Measurements from ENCODE around the gene DGAT2.

Gene DGAT2

DNA sequence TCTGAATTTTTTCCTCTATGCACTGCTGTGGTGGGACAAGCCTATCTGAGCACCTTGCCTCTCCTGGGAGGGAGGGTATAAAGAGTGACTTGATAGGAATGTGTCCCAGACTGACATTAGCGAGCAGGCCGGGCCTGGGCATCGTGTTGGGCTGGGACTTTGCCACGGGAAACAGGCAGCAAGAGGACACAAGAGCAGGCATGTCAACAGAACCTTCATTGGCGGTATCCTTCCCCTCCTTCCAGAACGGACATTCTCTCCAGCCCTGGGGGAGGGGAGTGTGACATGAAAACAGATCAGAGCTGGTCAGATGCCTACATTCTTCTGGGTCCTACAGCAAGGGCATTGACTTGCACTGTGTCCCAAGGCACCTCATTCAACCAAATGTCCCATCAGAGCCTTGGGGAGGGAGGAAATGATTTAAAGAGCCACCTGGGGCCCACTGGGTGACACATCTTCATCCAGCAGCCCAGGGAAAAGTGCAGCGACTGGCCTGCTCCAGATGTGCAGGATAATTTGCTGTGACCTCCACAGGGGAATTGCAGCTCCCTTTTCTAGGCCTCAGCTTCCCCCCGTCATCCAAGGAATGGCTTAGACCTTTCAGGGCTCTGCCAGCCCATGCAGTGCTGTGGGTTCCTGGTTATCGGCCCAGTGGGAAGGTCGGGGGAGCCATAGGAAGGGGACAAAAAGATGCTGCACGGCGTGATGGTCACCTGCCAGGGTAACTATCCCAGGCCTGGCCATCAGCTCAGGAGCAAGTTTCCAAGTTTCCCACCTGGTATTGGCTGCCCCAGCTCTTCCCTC lies 24.6 kb downstream of the DGAT2 start:
- no peak overlapping the region for H3K4me3 ChIP-seq (replicated peaks; ENCODE audit: low read depth, low read length)
- TF ChIP-seq, protein P1, sequence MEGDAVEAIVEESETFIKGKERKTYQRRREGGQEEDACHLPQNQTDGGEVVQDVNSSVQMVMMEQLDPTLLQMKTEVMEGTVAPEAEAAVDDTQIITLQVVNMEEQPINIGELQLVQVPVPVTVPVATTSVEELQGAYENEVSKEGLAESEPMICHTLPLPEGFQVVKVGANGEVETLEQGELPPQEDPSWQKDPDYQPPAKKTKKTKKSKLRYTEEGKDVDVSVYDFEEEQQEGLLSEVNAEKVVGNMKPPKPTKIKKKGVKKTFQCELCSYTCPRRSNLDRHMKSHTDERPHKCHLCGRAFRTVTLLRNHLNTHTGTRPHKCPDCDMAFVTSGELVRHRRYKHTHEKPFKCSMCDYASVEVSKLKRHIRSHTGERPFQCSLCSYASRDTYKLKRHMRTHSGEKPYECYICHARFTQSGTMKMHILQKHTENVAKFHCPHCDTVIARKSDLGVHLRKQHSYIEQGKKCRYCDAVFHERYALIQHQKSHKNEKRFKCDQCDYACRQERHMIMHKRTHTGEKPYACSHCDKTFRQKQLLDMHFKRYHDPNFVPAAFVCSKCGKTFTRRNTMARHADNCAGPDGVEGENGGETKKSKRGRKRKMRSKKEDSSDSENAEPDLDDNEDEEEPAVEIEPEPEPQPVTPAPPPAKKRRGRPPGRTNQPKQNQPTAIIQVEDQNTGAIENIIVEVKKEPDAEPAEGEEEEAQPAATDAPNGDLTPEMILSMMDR (IDR thresholded peaks at IDR 0.05; ENCODE audit: low read length, missing control alignments): no peak
- no peak for DNase-seq (ENCODE audit: low read depth)

DNA sequence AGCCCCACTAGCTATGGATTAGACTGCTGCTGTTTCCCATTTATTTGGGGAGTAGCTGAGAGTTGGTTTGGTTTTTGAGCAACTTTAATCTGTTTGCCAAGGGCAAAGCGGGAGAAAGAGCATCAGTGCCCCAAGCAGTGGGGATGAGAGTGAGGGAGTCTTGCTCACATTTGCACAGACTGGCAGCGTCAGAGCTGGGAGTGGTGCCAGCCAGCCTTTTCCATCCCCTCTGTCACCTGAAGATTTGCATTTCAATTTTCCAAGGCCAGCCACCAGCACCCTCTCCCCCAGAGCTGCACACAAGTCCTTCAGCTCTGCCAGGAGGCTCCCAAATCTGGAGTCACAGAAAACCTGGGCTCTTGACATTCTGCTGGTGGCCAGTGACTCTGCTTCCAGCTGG lies 25.4 kb downstream of the DGAT2 start:
- H3K4me3 ChIP-seq (replicated peaks; ENCODE audit: low read depth, low read length): no peak overlapping the region
- TF ChIP-seq, protein P1 (IDR thresholded peaks at IDR 0.05; ENCODE audit: low read length, missing control alignments): no peak
- DNase-seq (ENCODE audit: low read depth): no peak

DNA sequence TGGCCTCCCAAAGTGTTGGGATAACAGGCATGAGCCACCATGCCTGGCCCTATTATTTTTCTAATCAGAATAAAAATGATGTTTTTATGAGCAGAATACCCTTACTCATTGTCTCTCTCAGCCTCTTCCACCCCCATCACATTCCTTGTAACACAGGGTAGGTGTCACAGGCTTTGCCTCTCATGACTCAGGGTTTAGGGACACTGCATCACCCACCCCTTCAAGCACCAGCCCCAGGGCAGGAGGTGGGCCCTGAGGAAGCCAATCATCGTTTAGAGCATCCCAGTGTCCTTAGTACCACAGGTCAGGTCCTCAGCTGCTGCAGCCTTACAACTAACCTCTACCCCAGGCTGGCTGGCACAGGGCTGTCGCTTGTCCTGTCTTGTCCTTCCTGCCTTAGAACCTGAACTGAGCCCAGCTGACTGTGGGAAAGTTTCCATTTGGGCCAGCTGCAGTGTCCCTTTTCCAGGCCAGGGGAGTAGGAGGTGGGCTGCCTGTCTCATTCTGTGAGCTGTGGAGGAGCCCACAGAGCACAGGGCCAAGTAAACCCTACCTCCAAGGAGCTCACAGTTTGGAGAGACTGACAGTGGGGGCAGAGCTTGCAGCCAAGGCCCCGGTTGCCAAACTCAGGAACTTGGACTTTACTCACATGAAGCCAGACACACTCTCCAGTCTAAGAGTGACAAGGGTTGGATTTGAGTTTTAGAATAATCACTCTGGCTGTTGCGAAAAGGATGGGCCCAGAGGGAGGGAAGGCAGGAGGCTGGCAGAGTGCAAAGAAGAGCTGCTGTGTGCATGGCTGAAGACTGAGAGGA lies 26.9 kb downstream of the DGAT2 start:
- TF ChIP-seq, protein P1 (IDR thresholded peaks at IDR 0.05; ENCODE audit: low read length, missing control alignments): no peak
- H3K4me3 ChIP-seq (replicated peaks; ENCODE audit: low read depth, low read length): no peak overlapping the region
- DNase-seq (ENCODE audit: low read depth): no peak

DNA sequence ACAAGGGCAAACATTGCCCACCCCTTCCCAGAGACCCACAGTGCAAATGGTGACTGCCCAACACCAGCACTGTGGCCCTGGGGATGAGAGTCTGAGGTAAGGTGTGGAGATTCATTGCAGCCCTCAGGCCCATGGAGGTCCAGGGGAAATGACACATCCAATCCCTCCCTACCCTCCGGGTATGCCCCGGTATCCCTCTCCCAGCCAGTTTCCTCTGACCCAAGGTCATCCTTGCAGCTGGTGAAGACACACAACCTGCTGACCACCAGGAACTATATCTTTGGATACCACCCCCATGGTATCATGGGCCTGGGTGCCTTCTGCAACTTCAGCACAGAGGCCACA lies 27.5 kb downstream of the DGAT2 start:
- TF ChIP-seq, protein P1 (IDR thresholded peaks at IDR 0.05; ENCODE audit: low read length, missing control alignments): no peak
- DNase-seq (ENCODE audit: low read depth): no peak
- no peak overlapping the region for H3K4me3 ChIP-seq (replicated peaks; ENCODE audit: low read depth, low read length)

DNA sequence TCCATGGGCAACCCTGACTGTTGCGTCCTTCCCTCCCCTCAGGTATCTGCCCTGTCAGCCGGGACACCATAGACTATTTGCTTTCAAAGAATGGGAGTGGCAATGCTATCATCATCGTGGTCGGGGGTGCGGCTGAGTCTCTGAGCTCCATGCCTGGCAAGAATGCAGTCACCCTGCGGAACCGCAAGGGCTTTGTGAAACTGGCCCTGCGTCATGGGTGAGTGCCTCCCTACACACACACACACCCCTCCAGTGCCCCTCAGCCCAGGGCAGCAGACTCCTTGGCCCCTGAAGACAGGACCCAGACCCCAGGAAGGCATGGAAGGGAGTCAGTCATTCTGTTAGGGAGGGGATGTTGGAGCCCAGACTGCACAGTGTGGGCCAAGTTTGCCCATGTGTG lies 28.5 kb downstream of the DGAT2 start:
- TF ChIP-seq, protein P1 (IDR thresholded peaks at IDR 0.05; ENCODE audit: low read length, missing control alignments): no peak
- DNase-seq (ENCODE audit: low read depth): no peak
- H3K4me3 ChIP-seq (replicated peaks; ENCODE audit: low read depth, low read length): no peak overlapping the region

DNA sequence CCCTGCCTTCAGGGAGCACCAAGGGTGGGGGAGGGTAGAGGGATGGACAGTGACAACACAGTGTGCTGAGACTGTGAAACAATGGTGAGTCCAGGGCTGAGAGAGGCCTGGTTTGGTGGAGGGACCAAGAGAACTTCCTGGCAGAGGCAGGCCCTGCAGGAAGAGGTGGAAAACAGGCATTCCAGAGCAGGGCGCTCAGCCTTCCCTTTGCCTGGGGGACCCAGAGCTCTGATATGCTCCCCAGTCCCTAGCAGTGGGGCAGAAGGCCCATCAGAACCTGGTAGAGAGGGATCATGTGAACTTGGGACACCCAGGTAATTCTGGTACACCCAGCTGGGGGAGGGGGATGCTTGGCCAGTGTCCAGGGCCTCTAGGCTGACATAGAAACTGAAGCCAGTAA lies 29.2 kb downstream of the DGAT2 start:
- DNase-seq (ENCODE audit: low read depth): peak; percentile 23
- TF ChIP-seq, protein P1 (IDR thresholded peaks at IDR 0.05; ENCODE audit: low read length, missing control alignments): no peak
- H3K4me3 ChIP-seq (replicated peaks; ENCODE audit: low read depth, low read length): no peak overlapping the region
